ENCODE measurements around the gene DLGAP1. TPM values are rescaled to one million over a fixed set of nuclear protein-coding genes. Genes with fewer than 3 reads are reported as not detected.

DLGAP1 gene
- total RNA-seq, 6 experiments from 2014 or later, result 0.19 to 1.3 (median 0.62) TPM

GRCh38 chr18:4438938-4439337, 16.2 kb downstream of the DLGAP1 start:
- no peak for DNase-seq
- H3K27ac Mint-ChIP-seq, result no peak overlapping the region
- no peaks in the 10 kb centered on the region for H3K4me1 Mint-ChIP-seq (ENCODE audit: low read depth)
- H3K9me3 Mint-ChIP-seq, result peaks cover 20% of the 10 kb centered on the region
- no peaks in the 10 kb centered on the region for H3K36me3 Mint-ChIP-seq (ENCODE audit: low read depth)
- TF ChIP-seq CTCF (IDR thresholded peaks at IDR 0.05), result no peak
- H3K4me3 Mint-ChIP-seq, result no peak overlapping the region
- no peaks in the 10 kb centered on the region; the same call in 1 of the 2 replicates for H3K27me3 Mint-ChIP-seq (ENCODE audit: insufficient read depth)

- no peak for DNase-seq
- no peak overlapping the region for H3K4me3 Mint-ChIP-seq
- peaks cover 31% of the 10 kb centered on the region for H3K9me3 Mint-ChIP-seq
Measured at GRCh38 chr18:4433717-4434116, 21.4 kb downstream of the DLGAP1 start.

GRCh38 chr18:4430836-4431235, 24.3 kb downstream of the DLGAP1 start:
- H3K4me3 Mint-ChIP-seq, result no peak overlapping the region
- no peak for DNase-seq
- H3K4me1 Mint-ChIP-seq (ENCODE audit: low read depth), result no peaks in the 10 kb centered on the region
- peaks cover 34% of the 10 kb centered on the region for H3K9me3 Mint-ChIP-seq
- H3K36me3 Mint-ChIP-seq (ENCODE audit: low read depth), result no peaks in the 10 kb centered on the region
- no peak for TF ChIP-seq CTCF (IDR thresholded peaks at IDR 0.05)
- H3K27me3 Mint-ChIP-seq (ENCODE audit: insufficient read depth), result no peaks in the 10 kb centered on the region
- no peak overlapping the region for H3K27ac Mint-ChIP-seq

More at GRCh38 chr18:4433717-4434116, 21.4 kb downstream of the DLGAP1 start:
- Mint-ChIP-seq H3K4me1 (ENCODE audit: low read depth) (no peaks in the 10 kb centered on the region), H3K27ac (no peak overlapping the region), H3K36me3 (ENCODE audit: low read depth) (no peaks in the 10 kb centered on the region), H3K27me3 (ENCODE audit: insufficient read depth) (no peaks in the 10 kb centered on the region)
- no peak for TF ChIP-seq CTCF (IDR thresholded peaks at IDR 0.05)

GRCh38 chr18:4417714-4418113, 37.4 kb downstream of the DLGAP1 start:
- TF ChIP-seq CTCF (IDR thresholded peaks at IDR 0.05), result no peak
- Mint-ChIP-seq H3K27ac (no peak overlapping the region), H3K9me3 (peaks cover 32% of the 10 kb centered on the region), H3K36me3 (ENCODE audit: low read depth) (no peaks in the 10 kb centered on the region), H3K4me3 (no peak overlapping the region), H3K27me3 (ENCODE audit: insufficient read depth) (no peaks in the 10 kb centered on the region), H3K4me1 (ENCODE audit: low read depth) (no peaks in the 10 kb centered on the region)
- DNase-seq, result no peak

- no peak for DNase-seq
- H3K27ac Mint-ChIP-seq, result no peak overlapping the region
- peaks cover 38% of the 10 kb centered on the region for H3K9me3 Mint-ChIP-seq
- H3K4me3 Mint-ChIP-seq, result no peak overlapping the region
- no peaks in the 10 kb centered on the region for H3K27me3 Mint-ChIP-seq (ENCODE audit: insufficient read depth)
- no peaks in the 10 kb centered on the region for H3K36me3 Mint-ChIP-seq (ENCODE audit: low read depth)
- TF ChIP-seq CTCF (IDR thresholded peaks at IDR 0.05), result no peak
- H3K4me1 Mint-ChIP-seq (ENCODE audit: low read depth), result no peaks in the 10 kb centered on the region
Measured at GRCh38 chr18:4416976-4417375, 38.1 kb downstream of the DLGAP1 start.

GRCh38 chr18:4412286-4412685, 42.8 kb downstream of the DLGAP1 start:
- DNase-seq, result no peak
- TF ChIP-seq CTCF (IDR thresholded peaks at IDR 0.05), result no peak
- peaks cover 27% of the 10 kb centered on the region for H3K9me3 Mint-ChIP-seq
- no peak overlapping the region for H3K27ac Mint-ChIP-seq
- H3K36me3 Mint-ChIP-seq (ENCODE audit: low read depth), result no peaks in the 10 kb centered on the region
- H3K27me3 Mint-ChIP-seq (ENCODE audit: insufficient read depth), result no peaks in the 10 kb centered on the region; the same call in 1 of the 2 replicates
- no peaks in the 10 kb centered on the region for H3K4me1 Mint-ChIP-seq (ENCODE audit: low read depth)
- H3K4me3 Mint-ChIP-seq, result no peak overlapping the region

Data from HFFc6 (cell line).